Stimulated activated CD4-positive, alpha-beta T cell treated with anti-CD3 and anti-CD28 coated beads, Interleukin-4, amount 100 ng/mL, for 1 hour (primary cell): ENCODE results near the gene VSTM2L.

Source experiments
- DNase-seq: peaks from one replicate; pipeline ENCODE4 v3.0.0-alpha.2; 2020

Gene VSTM2L

DNA sequence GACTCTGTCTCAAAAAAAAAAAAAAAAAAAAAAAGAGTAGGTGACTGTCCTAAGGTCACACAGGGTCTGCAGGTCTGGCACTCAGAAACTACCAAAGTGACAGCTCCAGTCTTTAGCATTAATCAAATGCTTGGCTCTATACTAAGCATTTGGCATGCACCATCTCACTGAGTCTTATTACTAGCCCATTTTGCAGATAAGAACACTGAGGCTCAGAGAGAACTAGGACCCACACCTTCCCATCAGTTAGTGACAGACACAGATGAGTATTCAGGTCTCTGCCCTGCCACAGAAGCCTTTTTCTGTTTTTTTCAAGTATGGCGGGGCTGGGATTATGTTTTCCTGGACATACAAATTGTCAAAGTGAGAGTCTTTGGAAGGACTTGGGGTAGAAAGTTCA is 23.1 kb upstream of the VSTM2L start:
- no peak for DNase-seq

DNA sequence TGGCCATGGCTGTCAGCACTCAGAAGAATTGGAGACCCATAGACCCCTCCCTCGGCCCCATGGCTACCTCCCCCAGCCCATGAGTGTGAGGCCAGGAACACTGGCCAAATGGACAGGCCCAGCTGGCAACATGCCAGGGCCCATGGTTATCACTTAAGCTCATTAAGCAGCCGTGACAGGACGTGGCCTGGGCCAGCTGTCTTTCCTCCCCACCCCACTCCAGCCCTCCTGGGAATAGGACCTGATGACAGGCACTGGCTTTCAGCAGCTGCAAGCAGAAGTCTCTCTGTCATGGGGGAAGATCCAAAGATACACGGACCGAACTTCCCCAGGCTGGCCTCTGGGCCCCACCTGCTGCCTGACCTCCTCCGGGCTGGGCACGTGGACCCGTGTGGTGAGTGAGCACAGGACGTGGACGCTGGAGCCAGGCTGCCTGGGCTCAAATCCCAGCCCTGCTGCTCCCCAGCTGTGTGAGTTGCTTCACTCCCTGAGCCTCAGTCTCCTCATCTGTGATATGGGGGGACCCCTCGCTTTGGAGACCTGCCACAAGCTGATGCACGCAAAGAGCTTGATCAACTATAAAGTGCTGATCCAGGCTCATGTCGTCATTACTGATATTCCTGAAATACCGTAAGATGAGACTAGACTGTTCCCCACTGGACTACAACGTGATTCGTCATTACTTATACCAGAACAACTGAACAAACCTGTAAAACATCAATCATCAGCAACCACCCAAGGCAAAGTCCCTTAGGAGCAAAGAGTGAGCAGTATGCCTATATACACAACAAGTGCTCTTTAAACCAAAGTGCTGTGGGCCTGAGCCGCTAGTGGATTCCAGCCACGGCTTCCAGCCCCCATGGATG is 22.0 kb upstream of the VSTM2L start:
- no peak for DNase-seq

DNA sequence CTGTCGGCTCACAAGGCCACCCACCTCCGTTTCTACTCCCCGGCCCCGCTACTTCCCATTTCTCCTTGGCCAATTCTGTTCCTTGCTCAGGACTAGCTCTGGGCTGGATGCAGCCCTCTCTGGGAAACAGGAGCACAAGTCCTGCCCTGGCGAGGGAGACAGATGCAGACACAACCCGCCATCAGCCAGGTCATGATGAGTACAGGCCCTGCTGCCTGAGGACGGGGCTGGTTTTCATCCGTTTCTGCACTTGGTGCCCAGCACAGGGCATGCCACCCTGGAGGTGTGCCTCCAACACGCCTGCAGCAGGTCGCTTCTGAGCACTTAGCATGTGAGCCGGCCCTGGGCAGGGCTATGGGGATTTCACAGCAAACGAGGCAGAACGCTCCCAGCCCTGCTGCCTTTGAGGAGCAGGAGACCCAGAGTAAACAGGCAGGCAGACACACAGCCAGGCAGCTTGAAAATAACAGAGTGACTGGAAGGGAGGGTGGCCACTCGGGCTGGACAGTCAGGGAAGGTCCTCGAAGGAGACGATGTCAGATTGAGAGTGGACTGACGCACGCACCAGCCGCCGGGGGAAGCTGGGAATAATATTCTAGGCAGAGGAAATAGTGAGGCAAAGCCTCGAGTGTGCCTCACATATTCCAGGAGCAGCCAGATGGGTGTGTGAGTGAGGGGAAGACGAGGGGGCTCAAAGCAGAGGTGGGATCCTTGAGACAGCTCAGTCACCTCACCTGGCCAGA is 21.2 kb upstream of the VSTM2L start:
- no peak for DNase-seq

DNA sequence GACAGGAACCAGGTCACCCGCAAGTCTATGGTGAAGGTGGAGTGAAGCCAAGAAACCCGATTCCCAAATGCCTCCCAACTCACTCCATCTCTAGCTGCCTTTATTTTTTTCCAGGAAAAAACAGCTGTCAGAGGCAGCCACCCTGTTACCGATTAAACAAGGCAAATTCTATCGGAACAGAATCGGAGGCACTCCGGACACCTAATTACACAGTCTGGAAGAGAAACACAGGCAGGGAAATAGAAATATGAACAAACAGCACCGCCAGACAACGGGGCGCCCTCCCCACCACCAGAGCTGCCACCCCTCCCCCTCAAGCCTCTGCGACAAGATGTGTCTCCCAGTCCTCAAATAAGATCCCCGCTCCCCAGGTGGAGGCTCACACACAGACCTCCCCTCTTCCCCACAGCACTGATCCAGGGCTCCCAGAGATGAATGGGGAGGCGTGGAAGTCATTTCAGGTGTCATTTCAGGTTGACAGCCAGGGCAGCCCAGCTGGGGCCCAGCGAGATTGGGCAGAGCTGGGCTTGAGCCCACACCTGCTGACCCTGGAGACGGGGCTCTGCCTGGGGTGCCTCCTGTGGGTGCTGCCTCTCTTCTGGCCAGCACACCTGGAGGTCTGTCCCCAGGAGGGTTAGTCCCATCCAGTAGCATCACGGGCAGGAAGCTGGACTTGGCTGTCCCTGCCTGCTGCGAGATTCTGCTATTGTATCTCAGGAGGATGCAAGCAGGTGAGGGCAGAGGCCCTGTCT is 19.8 kb upstream of the VSTM2L start:
- no peak for DNase-seq

DNA sequence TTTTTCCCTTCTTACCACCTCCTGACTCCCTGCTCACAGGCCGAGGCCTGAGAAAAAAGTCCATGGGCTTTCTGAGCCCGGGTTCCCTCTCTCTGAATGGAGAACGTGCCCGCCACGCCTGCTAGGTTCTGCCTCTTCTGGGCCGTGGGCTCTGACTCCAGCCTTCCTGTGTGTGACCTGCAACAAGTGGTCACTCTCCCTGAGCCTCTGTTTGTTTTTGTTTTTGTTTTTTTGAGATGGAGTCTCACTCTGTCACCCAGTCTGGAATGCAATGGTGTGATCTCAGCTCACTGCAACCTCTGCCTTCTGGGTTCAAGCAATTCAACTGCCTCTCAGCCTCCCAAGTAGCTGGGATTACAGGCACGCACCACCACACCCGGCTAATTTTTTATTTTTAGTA is 17.9 kb upstream of the VSTM2L start:
- DNase-seq, result no peak

DNA sequence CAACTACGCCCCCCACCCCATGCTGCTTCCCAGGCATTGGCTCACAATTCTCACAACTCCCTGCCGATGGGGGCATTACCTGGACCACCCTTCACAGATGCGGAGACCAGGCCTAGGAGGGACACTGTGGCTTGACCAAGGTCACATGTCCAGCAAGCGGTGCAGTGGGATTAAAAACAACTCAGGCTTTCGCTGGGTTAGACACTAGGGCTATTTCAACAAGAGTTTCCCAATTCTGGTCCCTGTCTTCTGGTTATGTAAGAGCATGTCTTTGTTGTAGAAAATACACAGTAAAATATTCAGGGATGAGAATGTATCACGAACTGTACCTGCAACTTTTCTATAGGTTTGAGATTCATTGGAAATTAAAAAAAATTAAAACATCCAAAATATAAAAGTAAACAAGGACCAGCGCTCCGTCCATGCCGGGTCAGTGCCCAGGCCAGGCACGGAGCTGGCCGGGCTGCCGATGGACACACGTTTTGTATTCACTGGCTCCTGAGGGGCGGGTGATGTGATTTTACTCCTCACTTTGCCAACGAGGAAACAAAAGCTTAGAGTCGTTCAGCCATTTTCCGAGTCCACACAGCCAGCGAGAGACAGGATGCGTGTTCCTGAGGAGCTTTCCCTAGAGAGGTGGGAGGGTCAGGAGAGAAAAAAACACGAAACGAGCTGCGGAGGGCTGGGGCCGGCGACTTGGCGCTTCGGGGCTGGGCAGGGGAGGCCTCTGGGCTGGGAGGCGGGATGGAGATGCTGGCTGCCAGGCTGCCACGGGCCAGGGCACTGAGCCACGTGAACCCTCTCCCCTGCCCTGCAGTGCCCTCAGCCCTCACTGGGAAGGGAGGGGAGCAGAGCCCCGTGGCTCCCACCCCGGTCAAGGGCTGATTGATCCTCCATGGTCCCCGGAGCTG is 17.1 kb upstream of the VSTM2L start:
- no peak for DNase-seq

DNA sequence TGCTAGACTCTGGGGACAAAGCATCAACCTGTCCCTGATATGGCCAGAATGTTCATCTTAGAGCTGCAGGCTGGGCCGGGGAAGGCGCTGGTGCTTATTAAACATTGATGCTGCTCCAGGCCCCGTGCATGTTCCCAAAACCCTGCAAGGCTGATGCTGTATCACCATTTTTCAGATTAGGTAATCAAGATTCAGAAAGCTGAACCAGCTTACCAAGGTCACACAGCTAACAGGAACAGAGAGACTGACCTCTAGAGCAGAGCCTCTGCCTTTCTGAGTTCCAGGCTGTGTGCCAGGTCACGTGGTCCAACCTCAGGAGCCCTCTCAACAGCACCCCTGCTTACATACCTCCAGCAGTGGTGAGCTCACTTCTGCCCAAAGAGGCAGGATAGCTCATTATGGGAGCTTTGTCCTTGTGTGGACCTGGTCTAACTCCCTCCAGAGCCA is 16.1 kb upstream of the VSTM2L start:
- no peak for DNase-seq

DNA sequence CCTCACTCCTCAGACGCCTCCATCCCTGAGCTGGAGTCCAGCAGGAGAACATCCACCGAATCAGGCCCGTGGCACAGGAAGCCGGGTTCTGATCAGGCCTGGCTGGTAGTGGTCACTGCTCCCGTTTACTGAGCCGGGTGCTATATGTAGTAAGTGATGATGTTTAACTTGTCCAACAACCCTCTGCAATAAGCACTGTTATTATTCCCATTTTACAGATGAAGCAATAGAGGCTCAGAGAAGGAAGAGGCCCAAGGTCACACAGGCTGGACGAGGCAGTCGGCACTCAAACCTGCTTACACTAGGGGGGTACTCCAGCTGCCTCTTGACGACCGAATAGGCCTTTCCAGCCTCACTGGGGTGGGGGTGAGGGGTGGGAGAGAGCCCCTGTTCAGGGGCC is 14.3 kb upstream of the VSTM2L start:
- DNase-seq, result no peak

DNA sequence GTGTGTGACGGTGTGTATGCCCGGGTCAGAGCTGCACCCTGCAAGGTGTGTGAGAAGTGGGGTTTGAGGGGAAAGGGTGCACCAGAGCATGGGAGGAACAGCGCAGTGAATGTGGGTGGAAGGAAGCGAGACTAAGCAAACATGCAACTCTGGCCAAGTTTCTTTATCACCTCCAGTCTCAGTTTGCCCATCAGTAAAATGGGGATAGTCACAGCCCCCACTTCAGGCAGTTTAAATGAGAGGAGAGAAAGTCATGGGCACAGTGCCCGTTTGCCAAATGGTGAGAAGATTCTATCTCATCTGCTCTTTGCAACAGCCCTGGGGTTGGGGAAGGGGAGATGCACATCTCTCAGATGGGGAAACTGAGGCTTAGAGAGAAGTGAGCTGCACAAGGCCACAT is 12.8 kb upstream of the VSTM2L start:
- no peak for DNase-seq

DNA sequence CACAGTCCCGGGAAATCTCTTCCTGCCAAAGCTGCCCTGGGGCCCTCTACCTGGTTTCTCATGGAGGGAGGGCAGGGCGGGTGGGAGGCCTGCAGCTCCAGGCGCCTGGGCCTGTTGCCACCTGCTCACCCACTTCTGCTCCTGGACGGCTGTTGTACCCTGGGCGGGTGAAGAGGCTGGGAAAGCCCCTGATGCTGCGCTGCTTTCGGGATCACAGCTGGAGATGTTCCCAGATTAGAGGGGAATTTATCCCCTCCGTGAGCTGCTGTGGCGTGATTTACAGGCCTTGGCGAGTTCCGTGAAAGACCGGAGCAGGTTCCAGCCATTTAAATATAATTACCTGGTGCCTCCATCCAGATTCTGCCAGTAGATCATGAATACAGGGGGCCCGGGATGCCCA is 12.3 kb upstream of the VSTM2L start:
- no peak for DNase-seq

DNA sequence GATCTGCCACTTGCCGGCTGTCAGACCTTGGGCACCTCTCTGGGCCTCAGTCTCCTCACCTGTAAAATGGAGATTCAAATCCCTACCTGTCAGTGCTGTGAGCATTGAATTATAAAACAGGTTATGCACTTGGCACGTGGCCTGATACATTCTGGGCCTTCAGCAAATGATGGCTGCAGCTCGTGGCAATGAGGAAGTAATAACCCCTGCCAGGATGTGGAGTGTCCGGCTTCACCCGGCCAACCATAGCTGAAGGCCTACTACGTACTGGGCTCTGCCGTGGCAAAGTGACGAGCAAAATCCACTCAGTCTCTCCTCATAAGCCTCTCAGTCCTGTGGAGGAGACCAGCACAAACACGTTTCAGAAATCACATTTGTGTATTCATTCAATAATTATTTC is 10.9 kb upstream of the VSTM2L start:
- no peak for DNase-seq

DNA sequence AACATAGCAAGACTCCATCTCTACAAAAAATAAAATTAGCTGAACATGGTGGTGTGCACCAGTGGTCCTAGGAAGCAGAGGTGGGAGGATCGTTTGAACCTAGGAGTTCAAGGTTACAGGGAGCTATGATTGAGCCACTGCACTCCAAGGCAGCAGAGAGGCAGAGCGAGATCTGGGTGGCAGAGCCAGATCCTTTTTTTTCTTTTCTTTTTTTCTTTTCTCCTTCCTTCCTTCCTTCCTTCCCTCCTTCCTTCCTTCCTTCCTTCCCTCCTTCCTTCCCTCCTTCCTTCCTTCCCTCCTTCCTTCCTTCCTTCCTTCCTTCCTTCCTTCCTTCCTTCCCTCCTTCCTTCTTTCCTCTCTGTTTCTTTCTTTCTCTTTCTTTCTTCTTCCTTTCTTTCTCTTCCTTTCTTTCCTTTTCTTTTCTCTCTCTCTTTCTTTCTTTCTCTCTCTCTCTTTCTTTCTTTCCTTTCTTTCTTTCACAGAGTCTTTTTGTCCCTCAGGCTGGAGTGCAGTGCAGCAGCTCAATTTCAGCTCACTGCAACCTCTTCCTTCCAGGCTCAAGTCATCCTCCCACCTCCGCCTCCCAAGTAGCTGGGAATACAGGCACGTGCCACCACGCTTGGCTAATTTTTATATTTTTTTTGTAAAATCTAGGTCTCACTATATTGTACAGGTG is 9.2 kb upstream of the VSTM2L start:
- DNase-seq, result no peak

DNA sequence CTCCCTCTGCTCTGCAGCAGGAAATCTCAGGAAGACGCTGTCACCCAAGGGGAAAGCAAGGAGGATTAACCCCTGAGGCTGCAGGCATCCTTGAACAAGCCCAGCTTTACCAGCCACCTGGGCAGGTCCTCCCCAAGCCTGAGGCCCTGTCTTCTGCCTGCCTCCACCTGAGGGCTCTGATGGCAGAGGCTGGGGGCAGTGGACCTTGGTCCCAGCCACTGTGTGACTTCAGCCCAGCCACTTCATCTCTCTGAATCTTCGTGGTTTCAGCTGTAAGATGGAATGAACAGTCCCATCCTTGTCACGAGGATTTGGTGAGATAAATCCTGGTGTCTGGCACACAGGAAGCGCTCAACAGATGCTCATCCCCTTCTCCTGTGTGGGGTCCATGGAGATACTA is 8.5 kb upstream of the VSTM2L start:
- no peak for DNase-seq

DNA sequence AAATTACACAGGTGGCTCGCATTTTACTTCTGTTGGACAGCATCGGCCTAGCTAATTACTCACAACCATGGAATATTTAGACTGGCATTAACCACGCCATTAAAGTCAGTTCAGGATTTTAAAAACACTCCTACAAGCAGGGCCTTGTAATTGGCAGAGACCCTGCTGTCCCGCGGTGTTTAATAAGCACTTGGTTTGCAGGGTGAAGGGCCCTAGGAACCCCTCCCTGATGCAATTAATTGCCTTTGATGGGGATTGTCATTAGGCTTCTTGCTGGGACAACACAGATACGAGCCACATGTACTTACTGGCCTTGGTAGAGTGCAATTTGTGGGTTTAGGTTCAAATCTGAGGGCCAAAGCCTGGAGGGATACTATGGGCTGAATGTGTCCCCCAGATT is 7.8 kb upstream of the VSTM2L start:
- DNase-seq, result no peak

DNA sequence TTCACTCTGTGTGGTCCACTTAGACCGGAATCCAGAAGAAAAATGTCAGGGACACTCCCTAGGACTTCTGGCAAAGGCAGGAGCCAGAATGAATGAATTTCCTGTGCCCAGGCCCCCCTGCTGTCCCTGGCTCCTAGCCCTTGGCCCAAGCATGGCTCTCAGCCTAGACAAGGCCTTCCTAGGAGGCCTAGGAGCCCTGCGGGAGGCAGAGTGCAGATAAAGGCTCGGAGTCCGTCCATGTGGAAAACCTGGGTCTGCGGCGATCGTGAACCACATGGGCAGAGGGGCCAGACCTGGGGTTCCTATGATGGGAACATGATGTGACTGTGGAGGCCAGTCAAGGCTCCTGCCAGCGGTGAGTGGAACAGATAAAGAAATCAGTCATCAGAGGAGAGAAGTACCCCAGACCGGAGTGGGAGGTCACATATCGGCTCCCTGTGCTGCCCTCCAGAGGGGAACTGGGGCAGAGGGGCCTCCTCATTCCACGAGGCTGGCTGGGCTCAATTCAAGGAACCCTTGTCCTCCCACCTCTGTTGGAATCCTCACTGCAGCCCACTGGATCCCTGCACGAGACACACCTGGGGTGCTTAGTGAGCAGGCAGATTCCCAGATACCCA is 5.9 kb upstream of the VSTM2L start:
- no peak for DNase-seq

DNA sequence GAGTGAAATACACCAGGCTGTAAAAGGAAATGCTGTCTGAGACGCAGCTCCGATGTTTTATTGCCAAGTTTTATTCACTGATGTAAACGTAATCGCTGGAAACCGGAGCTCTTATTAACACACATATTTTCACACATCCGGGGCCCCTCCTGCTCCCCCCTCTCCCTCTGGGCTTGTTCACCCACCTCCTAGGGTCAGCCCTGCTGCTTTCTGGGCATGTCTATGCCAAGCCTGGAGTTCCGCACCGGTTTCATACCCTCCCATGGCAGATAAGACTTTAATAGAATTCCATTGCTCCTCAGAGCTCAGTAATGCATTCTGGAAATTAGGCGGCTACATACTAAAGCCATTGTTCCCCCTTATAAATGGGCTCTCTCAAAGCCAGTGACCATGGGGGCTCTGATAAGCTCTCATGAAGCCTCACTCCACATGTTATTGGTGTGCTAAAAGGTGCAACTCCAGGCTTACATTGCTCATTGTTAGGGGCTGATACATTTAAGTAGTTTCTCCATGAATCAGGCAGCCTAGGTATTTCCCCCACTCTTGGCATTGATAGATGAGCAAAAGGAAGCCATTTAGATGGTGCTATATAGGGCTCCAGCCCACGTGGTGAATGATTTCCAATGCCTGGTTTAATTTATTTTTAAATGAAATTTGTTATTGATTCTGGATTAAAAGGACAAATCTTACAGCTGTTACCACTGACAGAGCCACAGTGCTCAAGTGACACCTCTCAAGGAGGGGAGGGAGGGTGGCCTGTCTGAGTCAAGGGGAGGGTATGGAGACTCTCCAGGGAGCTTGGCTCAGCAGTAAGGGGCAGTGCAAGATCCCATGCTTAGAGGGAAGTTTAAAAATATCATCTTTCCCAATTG is 4.5 kb upstream of the VSTM2L start:
- no peak for DNase-seq

DNA sequence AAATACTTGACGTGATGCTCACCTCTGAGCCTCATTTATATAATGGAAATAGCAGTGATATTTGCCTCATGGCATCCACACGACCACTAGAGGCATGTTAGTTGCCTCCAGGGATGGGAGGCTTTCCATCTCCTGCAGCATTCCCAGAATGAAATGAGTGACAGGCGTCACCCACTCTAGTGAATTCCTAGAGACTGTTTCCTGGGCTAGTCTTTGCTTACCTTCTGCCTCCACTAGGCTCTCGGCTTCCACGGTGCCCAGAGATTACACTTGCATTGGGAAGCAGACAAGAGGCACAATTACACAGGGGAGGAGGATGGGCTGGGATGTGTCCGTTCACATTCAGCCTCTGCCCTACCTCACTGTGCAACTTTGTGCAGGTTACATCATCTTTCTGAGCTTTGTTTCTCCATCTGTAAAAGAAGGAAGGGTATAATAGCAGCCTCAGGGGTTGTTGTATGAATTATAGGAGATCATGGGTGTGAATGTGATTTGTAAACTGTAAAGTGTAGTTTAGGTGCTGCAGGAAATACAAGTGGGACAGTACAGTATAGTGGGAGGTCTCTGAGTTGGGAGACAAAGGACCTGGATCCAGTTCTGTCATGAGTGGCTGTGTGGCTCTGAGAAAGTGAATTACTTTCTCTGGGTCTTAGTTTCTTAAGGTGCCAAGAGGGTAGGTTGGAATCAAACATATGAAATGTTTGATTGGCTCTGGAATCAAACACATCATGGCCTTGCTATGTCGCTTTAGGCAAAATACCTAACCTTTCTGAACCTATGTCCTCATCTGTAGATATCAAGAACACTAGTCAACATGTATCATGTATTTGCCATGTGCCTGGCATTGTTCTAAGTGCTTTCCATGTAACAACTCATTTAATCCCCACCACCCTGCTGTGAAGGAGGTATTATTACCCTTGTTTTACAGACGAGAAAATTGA is 3.6 kb upstream of the VSTM2L start:
- no peak for DNase-seq

DNA sequence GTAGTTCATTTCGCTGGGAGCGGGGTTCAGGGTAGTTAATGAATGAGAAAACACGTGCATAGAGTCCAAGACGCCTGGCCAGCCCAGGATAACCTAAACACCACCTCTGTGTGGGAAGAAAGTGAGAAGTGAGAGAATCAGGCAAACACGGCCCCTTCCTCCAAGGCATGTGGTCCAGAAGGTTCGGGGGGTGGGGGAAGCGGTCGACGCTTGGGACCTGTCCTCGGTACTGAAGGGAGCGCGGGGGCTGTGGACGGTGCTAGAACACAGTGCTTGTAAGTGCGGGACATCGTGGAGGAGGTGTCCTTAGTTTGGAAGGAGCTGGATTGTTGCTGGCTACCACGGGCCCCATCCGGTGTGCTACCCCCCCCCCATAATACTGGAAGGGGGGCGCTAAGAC is 1.7 kb upstream of the VSTM2L start:
- DNase-seq, result no peak
